GM20000 (cell line): ENCODE results near the gene TAS2R5.
A peak's percentile ranks its signal among the peaks of the same experiment; 100 is the strongest.
"Not testable (repeated sequence)": the region's sequence is repeated elsewhere in the genome, so short reads cannot be mapped to it uniquely, and the experiment has no call there.

Experiments
- DNase-seq: peaks from one replicate; pipeline ENCODE4 v3.0.0; 2012; ENCODE audit warnings: low spot score
- TF ChIP-seq, protein P1 (sequence below): IDR thresholded peaks from 2 replicates; pipeline ENCODE4 v1.5.1; 2012; ENCODE audit warnings: mild to moderate bottlenecking, control low read depth; ENCODE audit errors: extremely low read depth, missing control alignments

TAS2R5 gene

GRCh38 chr7:141776374-141776773 is 13.6 kb upstream of the TAS2R5 start, which contains the start of gene TAS2R4:
Gene TAS2R4 (plus strand): TSS chr7:141776674. CDS start chr7:141778489, 1,815 bp downstream.
- no peak for DNase-seq
- TF ChIP-seq, protein P1, sequence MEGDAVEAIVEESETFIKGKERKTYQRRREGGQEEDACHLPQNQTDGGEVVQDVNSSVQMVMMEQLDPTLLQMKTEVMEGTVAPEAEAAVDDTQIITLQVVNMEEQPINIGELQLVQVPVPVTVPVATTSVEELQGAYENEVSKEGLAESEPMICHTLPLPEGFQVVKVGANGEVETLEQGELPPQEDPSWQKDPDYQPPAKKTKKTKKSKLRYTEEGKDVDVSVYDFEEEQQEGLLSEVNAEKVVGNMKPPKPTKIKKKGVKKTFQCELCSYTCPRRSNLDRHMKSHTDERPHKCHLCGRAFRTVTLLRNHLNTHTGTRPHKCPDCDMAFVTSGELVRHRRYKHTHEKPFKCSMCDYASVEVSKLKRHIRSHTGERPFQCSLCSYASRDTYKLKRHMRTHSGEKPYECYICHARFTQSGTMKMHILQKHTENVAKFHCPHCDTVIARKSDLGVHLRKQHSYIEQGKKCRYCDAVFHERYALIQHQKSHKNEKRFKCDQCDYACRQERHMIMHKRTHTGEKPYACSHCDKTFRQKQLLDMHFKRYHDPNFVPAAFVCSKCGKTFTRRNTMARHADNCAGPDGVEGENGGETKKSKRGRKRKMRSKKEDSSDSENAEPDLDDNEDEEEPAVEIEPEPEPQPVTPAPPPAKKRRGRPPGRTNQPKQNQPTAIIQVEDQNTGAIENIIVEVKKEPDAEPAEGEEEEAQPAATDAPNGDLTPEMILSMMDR, result no peak

- DNase-seq, result peak; percentile 60
- TF ChIP-seq, protein P1, result peak; percentile 63
These were observed 4.1 kb upstream of the TAS2R5 start for GRCh38 chr7:141785706-141786552.

GRCh38 chr7:141788296-141788695 is 1.7 kb upstream of the TAS2R5 start:
- no peak for DNase-seq
- TF ChIP-seq, protein P1, result no peak

DNA sequence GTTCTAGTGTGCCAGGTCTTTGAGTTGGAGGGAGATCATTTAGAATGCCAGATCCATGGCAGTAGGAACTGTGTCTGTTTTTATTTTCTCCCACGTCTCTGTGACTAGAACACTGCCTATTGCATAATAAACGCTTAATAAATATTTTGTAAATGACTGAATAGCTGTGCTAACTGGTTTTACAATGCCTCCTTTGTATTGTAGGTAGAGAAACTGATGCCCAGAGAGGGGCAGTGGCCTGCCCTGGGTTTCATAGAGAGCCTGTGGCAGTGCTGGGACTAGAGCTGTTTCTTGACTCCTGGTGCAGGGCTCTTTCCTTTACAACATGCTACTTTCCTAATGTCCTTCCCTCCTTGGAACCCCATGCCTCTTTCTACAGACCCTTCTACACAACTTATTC is 2.5 kb downstream of the TAS2R5 start:
- no peak for DNase-seq
- TF ChIP-seq, protein P1, result no peak

GRCh38 chr7:141820067-141820466 is 30.1 kb downstream of the TAS2R5 start:
- DNase-seq, result no peak
- TF ChIP-seq, protein P1, result no peak

DNA sequence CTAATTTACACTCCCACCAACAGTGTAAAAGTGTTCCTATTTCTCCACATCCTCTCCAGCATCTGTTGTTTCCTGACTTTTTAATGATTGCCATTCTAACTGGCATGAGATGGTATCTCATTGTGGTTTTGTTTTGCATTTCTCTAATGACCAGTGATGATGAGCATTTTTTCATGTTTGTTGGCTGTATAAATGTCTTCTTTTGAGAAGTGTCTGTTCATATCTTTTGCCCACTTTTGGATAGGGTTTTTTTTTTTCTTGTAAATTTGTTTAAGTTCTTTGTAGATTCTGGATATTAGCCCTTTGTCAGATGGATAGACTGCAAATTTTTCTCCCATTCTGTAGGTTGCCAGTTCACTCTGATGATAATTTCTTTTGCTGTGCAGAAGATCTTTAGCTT is 32.4 kb downstream of the TAS2R5 start:
- not testable (repeated sequence) for DNase-seq

GRCh38 chr7:141837683-141838082 is 47.7 kb downstream of the TAS2R5 start:
- no peak for DNase-seq
- TF ChIP-seq, protein P1, result no peak

- TF ChIP-seq, protein P1, result no peak
- no peak for DNase-seq
These were observed 48.6 kb downstream of the TAS2R5 start for GRCh38 chr7:141838581-141838980.
